Body of pancreas (tissue), 4 donors: ENCODE results near the gene HYAL2. TPM values are rescaled to one million over a fixed set of nuclear protein-coding genes. Genes with fewer than 3 reads are reported as not detected.

Experiments used
- ATAC-seq: fragments of 150-250 bp; one replicate; pipeline ENCODE4 v1.9.1; 2016
- DNase-seq, 4 donors: peaks; one replicate each; pipeline ENCODE4 v3.0.0-alpha.2; 2019
- H3K27ac ChIP-seq, 4 donors: fragments of 200-600 bp; sonication (generic); 1 replicate in 3 of 4; 2 replicates in 1 of 4; pipeline versions ENCODE4 v1.5.1 to v1.6.1; 2016 to 2019; ENCODE audit warnings: mild to moderate bottlenecking in 1 of 4, mixed read lengths in 1 of 4, moderate library complexity in 1 of 4
- H3K27me3 ChIP-seq, 2 donors: fragments of 200-600 bp; sonication (generic); one replicate each; pipeline ENCODE4 v1.6.0; 2016; ENCODE audit warnings: mild to moderate bottlenecking in 1 of 2
- H3K36me3 ChIP-seq, 2 donors: fragments of 200-600 bp; sonication (generic); replicated peaks in 1 of 2; 2 replicates each; pipeline ENCODE4 v1.5.1; 2016; ENCODE audit warnings: low read depth in 2 of 2; ENCODE audit not compliant: insufficient read depth in 1 of 2
- H3K4me1 ChIP-seq: fragments of 200-600 bp; sonication (generic); one replicate; pipeline ENCODE4 v1.6.0; 2016
- H3K4me3 ChIP-seq, 2 donors: fragments of 200-600 bp; sonication (generic); 1 replicate in 1 of 2; 2 replicates in 1 of 2; pipeline ENCODE4 v1.5.1; 2016 to 2019
- H3K9me3 ChIP-seq, 3 donors: fragments of 200-600 bp; sonication (generic); 1 replicate in 2 of 3; 2 replicates in 1 of 3; pipeline ENCODE4 v1.5.1; 2016
- POLR2A ChIP-seq, 3 donors: fragments of 450-650 bp; IDR thresholded peaks; one replicate each; pipeline ENCODE4 v1.6.1; 2016; ENCODE audit warnings: antibody characterized with exemption in 3 of 3, mild to moderate bottlenecking in 2 of 3
- WGBS, 2 donors: methylation state at CpG; one replicate each; pipeline ENCODE4 v1.1.5; 2017; 5-methylcytosine and 5-hydroxymethylcytosine counted together
- intact Hi-C: fragments of 100-400 bp; cut with DNase I; formaldehyde crosslinking; loops from one replicate; pipeline ENCODE4 v1.15.1; 2023
- total RNA-seq, 2 donors: library from RNA; depleted of rRNA; stranded (reverse); fragments of >200 nt; gene quantifications; one replicate each; pipeline ENCODE4 v1.1.0, GENCODE V29; 2016
- TF ChIP-seq, protein P1 (sequence below), 7 experiments: fragments of 450-650 bp in 4 of 7; fragments of 200-600 bp in 3 of 7; sonication (generic) in 3 of 7; IDR thresholded peaks; one replicate each; pipeline ENCODE4 v1.5.1; 2016 to 2019; ENCODE audit warnings: antibody characterized with exemption in 7 of 7

Gene HYAL2
- total RNA-seq, 2 donors from 2014 or later: 35.6 to 48.3 TPM

DNA sequence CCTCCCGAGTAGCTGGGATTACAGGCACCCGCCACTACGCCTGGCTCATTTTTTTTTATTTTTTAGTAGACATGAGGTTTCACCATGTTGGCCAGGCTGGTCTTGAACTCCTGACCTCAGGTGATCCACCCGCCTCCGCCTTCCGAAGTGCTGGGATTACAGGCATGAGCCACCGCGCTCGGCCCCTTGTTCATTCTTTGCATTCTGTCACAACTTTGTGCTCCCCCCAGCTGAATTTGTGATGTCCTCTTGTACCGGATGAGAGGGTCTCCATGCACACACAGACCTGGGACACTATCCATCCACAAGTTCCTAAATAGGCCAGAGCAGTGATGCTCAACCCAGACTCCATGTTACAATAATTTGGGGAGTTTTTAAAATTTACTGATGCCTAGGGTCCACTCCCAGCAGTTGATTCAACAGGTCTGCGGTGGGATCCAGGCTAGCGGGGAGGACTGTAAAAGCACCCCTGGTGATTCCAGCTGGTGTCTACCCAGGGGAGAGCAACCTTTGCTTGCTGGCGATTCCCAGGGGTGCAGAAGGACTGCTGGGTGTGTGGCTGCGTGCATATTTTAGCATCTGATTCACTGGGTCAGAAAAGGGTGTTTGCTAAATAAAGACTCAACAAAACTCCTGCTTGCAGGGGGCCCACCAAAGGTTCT is 17.1 kb upstream of the HYAL2 start:
- Histone ChIP-seq H3K9me3 (no peaks in the 10 kb centered on the region), H3K4me1 (peaks cover 29% of the 10 kb centered on the region), H3K27ac (peak overlapping the region in 2 of 4 donors; percentile 45 to 99), H3K4me3 (no peak overlapping the region), H3K36me3 (no peaks in the 10 kb centered on the region), H3K27me3 (no peaks in the 10 kb centered on the region)
- intact Hi-C loops: loop anchor here (10.0 kb wide), 1 partner anchor 205 kb away; no protein-coding TSS in a partner anchor
- ATAC-seq (no peak), DNase-seq (no peak)
- WGBS, 2 donors: 81 to 87% methylated on average over 12 to 14 of the region's 14 CpGs
- TF ChIP-seq POLR2A (IDR thresholded peaks at IDR 0.05): no peak
- TF ChIP-seq, protein P1, sequence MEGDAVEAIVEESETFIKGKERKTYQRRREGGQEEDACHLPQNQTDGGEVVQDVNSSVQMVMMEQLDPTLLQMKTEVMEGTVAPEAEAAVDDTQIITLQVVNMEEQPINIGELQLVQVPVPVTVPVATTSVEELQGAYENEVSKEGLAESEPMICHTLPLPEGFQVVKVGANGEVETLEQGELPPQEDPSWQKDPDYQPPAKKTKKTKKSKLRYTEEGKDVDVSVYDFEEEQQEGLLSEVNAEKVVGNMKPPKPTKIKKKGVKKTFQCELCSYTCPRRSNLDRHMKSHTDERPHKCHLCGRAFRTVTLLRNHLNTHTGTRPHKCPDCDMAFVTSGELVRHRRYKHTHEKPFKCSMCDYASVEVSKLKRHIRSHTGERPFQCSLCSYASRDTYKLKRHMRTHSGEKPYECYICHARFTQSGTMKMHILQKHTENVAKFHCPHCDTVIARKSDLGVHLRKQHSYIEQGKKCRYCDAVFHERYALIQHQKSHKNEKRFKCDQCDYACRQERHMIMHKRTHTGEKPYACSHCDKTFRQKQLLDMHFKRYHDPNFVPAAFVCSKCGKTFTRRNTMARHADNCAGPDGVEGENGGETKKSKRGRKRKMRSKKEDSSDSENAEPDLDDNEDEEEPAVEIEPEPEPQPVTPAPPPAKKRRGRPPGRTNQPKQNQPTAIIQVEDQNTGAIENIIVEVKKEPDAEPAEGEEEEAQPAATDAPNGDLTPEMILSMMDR (IDR thresholded peaks at IDR 0.05): no peak

DNA sequence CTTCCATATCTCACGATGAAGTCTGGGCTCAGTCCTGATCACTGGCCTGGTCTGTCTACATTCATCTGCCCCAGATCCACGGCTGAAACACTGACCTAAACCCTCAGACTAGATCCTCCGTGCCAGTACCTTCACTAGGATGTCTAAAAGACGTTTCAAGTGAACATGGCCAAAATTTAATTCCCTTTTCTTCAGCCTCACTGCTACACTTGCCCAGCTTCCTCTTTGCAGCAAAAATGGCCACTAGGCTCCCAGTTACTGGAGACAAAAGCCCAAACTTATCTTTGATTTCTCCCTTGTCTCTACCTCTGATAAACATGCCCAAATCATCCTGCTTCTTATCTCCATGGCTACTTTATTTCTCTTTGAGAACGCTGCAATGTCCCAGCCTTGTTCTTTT is 16.4 kb upstream of the HYAL2 start:
- Histone ChIP-seq H3K4me3 (no peak overlapping the region), H3K27me3 (no peaks in the 10 kb centered on the region), H3K4me1 (peaks cover 35% of the 10 kb centered on the region), H3K27ac (peak overlapping the region in 3 of 4 donors; percentile 91 to 99 (median 98)), H3K36me3 (no peaks in the 10 kb centered on the region), H3K9me3 (no peaks in the 10 kb centered on the region)
- WGBS, 2 donors: 78 to 80% methylated on average over 5 of the region's 5 CpGs
- no peak for DNase-seq
- intact Hi-C loops: no loop called here
- TF ChIP-seq POLR2A (IDR thresholded peaks at IDR 0.05): no peak
- TF ChIP-seq, protein P1 (IDR thresholded peaks at IDR 0.05): no peak
- ATAC-seq: no peak

DNA sequence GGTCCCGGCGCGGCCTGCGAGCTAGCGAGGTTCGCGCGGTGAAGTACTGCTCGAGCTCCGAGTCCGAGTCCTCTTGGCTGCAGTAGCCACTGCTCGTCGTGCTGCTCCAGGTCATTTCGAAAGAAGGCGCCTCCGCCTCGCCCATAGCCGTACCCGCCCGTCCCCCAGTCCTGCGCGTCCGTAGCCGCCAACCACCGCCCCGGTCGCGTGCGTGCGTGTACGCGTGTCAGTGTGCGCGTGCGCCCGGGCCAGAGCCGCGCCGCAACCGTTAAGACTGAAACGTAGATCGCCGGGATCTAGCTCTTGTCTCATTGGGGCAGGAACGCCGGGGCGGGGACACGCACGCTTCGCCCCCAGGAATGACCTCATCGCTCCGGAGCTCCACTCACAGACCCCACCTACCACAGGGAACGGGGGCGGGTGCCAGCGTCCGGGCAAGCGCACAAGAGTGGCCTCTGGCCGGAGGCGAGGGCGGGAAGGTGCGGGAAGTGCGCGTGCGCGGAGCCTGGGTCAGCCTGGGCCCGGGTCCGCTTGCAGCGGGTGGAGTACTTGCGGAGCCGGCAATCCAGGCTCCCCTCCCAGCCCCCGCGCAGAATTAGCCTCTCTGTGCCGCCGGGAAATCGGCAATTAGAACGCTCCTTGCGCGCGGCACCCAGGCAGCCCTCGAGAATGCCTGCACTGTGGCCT is 14.8 kb upstream of the HYAL2 start:
- Histone ChIP-seq H3K36me3 (no peaks in the 10 kb centered on the region), H3K9me3 (no peaks in the 10 kb centered on the region), H3K27ac (peak overlapping the region; percentile 91 to 99 (median 98)), H3K27me3 (no peaks in the 10 kb centered on the region), H3K4me3 (peak overlapping the region; percentile 75 to 96), H3K4me1 (peaks cover 48% of the 10 kb centered on the region)
- ATAC-seq (peak; percentile 92), DNase-seq (peak; percentile 100)
- WGBS, 2 donors: 0% methylated on average over 72 of the region's 79 CpGs; no CpG with 5 or more reads in 1 of the 2 donors
- peak; percentile 93 to 95 (median 95) for TF ChIP-seq POLR2A (IDR thresholded peaks at IDR 0.05)
- TF ChIP-seq, protein P1 (IDR thresholded peaks at IDR 0.05): no peak
- intact Hi-C loops: no loop called here

DNA sequence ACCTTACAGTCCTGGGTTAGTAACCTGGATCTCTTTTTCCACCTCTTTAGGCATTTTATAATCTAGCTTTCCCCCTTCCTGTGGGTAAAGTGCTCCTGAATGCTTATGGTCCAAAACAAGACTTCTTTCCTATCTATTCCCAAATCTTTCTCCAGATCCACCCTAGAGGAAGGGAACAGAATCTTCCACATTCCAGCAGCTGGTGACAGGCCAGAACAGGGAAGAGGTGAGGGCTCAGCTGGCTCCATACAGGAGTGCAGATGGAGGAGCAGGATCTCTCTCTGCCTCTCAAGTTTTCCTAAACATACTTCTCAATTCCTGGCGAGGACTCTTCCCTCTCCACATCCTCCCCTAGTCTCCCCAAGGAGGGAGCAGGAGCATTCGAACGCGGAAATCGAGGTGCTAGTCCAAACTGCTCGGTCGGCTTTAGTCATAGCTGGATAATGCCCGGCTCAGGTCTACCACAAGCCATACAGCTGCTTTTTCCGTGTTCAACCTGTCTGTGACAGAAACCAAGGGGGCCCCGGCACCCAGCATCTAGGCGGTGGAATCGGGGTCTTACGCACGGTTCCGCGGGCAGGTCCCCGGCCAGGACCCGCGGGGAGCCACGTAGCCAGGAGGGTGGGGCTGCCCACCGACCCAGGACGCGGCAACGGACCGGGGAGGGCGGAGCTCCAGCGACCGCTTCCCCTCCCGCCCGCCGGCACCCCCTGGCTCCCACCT is 14.1 kb upstream of the HYAL2 start:
- Histone ChIP-seq H3K4me1 (peaks cover 48% of the 10 kb centered on the region), H3K27me3 (no peaks in the 10 kb centered on the region), H3K36me3 (peaks cover 0 to 4% of the 10 kb centered on the region in 2 donors), H3K4me3 (peak overlapping the region; percentile 75 to 96), H3K27ac (peak overlapping the region; percentile 91 to 99 (median 98)), H3K9me3 (no peaks in the 10 kb centered on the region)
- WGBS, 2 donors: 0 to 1% methylated on average over 7 to 23 of the region's 31 CpGs
- TF ChIP-seq POLR2A (IDR thresholded peaks at IDR 0.05): no peak
- TF ChIP-seq, protein P1 (IDR thresholded peaks at IDR 0.05): peak in 1 of 7 experiments; percentile 10
- ATAC-seq: peak; percentile 5
- no peak for DNase-seq
- intact Hi-C loops: no loop called here
